MCF 10A (cell line): ENCODE results near the gene DNAJC17. TPM values are rescaled to one million over a fixed set of nuclear protein-coding genes. Genes with fewer than 3 reads are reported as not detected.
A peak's percentile ranks its signal among the peaks of the same experiment; 100 is the strongest.

Experiments
- BruUV-seq: library from RNA; stranded (reverse); fragments of 400-500 nt; replicated peaks from 2 replicates; lab custom pipeline; 2021; lab: Mats Ljungman, UMichigan
- CTCF ChIA-PET: fragments of 300-600 bp; sonication (Branson Sonifier 250); formaldehyde crosslinking; extraction: SDS; loops from one replicate; lab custom pipeline; 2021; ENCODE audit warnings: antibody characterized with exemption, inconsistent platforms; lab: Yijun Ruan, JAX
- POLR2A ChIA-PET: fragments of 300-600, 350-650 bp; sonication (Branson Sonifier 250); formaldehyde crosslinking; extraction: SDS; loops from one replicate; lab custom pipeline; 2020; ENCODE audit warnings: antibody characterized with exemption, inconsistent platforms; lab: Yijun Ruan, JAX
- DNase-seq: peaks from one replicate; pipeline ENCODE4 v3.0.0-alpha.2; 2018; ENCODE audit not compliant: unreplicated experiment
- H3K27ac Mint-ChIP-seq: one replicate; pipeline ENCODE4 v1.8.0; 2022; ENCODE audit warnings: mild to moderate bottlenecking, low read depth, mixed read lengths; ENCODE audit not compliant: unreplicated experiment
- H3K27me3 Mint-ChIP-seq: one replicate; pipeline ENCODE4 v1.8.0; 2022; ENCODE audit warnings: mixed read lengths; ENCODE audit not compliant: insufficient read depth, unreplicated experiment
- H3K36me3 Mint-ChIP-seq: one replicate; pipeline ENCODE4 v1.8.0; 2022; ENCODE audit warnings: mild to moderate bottlenecking, moderate library complexity, mixed read lengths; ENCODE audit not compliant: insufficient read depth, unreplicated experiment
- H3K4me1 Mint-ChIP-seq: one replicate; pipeline ENCODE4 v1.8.0; 2022; ENCODE audit warnings: mixed read lengths; ENCODE audit not compliant: insufficient read depth, unreplicated experiment
- H3K4me3 Mint-ChIP-seq: one replicate; pipeline ENCODE4 v1.8.0; 2022; ENCODE audit warnings: mild to moderate bottlenecking, moderate library complexity, mixed read lengths; ENCODE audit not compliant: unreplicated experiment
- H3K9me3 Mint-ChIP-seq: one replicate; pipeline ENCODE4 v1.8.0; 2022; ENCODE audit warnings: mixed read lengths; ENCODE audit not compliant: unreplicated experiment
- intact Hi-C: fragments of 100-400 bp; cut with micrococcal nuclease; formaldehyde crosslinking; loops from 2 replicates; pipeline ENCODE4 v1.14.1; 2022
- total RNA-seq: library from RNA; stranded (reverse); gene quantifications from 2 replicates; pipeline ENCODE4 v1.2.3, GENCODE V29; 2022
- TF ChIP-seq, protein P1 (sequence below): fragments of 200-600 bp; IDR thresholded peaks from one replicate; pipeline ENCODE4 v1.8.0; 2022; ENCODE audit warnings: antibody characterized with exemption, mild to moderate bottlenecking; ENCODE audit not compliant: unreplicated experiment

Gene DNAJC17
- total RNA-seq, 1 experiment from 2014 or later, result 55.1 TPM

DNA sequence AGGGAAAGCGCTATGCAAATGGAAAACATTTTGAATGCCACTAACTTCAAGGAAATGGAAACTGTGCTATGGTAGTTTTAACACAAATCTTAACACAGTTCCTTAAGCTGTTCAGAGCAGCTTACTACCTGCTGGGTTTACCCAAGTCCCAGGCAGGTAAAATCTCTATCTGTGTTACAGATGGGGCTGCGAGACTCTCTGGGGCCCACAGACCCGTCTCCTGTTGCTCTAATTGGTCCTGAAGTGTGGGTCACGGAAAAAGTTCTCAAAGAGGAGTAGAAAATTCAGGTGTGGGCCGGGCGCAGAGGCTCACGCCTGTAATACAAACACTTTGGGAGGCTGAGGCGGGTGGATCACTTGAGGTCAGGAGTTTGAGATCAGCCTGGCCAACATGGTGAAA, 17.3 kb downstream of the DNAJC17 start:
- CTCF ChIA-PET, result no interaction called here
- no peak for DNase-seq
- intact Hi-C loops, result no loop called here
- Mint-ChIP-seq H3K4me1 (peaks cover 43% of the 10 kb centered on the region), H3K27me3 (no peaks in the 10 kb centered on the region), H3K9me3 (no peaks in the 10 kb centered on the region), H3K4me3 (no peak overlapping the region), H3K27ac (no peak overlapping the region), H3K36me3 (peaks cover 17% of the 10 kb centered on the region)
- POLR2A ChIA-PET, result interaction anchor here (0.6 to 2.3 kb wide), 4 partner anchors 17 to 467 kb away, joined by 3 to 7 read pairs (median 3); partner anchors contain the start of gene C15orf62
- TF ChIP-seq, protein P1, sequence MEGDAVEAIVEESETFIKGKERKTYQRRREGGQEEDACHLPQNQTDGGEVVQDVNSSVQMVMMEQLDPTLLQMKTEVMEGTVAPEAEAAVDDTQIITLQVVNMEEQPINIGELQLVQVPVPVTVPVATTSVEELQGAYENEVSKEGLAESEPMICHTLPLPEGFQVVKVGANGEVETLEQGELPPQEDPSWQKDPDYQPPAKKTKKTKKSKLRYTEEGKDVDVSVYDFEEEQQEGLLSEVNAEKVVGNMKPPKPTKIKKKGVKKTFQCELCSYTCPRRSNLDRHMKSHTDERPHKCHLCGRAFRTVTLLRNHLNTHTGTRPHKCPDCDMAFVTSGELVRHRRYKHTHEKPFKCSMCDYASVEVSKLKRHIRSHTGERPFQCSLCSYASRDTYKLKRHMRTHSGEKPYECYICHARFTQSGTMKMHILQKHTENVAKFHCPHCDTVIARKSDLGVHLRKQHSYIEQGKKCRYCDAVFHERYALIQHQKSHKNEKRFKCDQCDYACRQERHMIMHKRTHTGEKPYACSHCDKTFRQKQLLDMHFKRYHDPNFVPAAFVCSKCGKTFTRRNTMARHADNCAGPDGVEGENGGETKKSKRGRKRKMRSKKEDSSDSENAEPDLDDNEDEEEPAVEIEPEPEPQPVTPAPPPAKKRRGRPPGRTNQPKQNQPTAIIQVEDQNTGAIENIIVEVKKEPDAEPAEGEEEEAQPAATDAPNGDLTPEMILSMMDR, result no peak
- no TSS peak for BruUV-seq

DNA sequence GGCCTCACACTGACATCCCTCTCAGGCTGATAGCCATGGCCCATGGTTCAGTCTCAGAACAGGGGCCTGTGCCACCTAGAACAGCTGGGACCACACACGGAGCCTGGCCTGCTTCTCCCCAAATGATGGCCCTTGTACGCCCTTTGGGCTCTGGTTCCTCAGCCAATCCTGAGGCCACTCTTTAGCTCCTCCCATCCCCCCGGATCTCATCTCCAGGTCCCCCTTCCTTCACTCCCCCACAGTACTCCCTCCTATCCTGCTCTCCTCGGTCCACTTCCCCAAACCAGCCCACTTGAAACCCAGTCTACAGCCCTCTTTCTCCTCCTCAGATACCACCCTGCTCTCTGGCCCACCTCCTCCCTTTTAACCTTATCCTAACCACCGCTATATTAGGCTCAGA, 18.2 kb downstream of the DNAJC17 start:
- DNase-seq, result no peak
- ChIA-PET CTCF (interaction anchor here (0.7 to 1.2 kb wide), 2 partner anchors 44 to 105 kb away, joined by 3 read pairs; partner anchors contain the start of gene VPS18), POLR2A (interaction anchor here (2.2 kb wide), 1 partner anchor 94 kb away, joined by 5 read pairs; the partner anchor contains the start of gene RAD51)
- intact Hi-C loops, result no loop called here
- TF ChIP-seq, protein P1, result no peak
- Mint-ChIP-seq H3K27ac (no peak overlapping the region), H3K27me3 (no peaks in the 10 kb centered on the region), H3K36me3 (peaks cover 17% of the 10 kb centered on the region), H3K4me3 (no peak overlapping the region), H3K9me3 (no peaks in the 10 kb centered on the region), H3K4me1 (peaks cover 43% of the 10 kb centered on the region)
- BruUV-seq, result no TSS peak

DNA sequence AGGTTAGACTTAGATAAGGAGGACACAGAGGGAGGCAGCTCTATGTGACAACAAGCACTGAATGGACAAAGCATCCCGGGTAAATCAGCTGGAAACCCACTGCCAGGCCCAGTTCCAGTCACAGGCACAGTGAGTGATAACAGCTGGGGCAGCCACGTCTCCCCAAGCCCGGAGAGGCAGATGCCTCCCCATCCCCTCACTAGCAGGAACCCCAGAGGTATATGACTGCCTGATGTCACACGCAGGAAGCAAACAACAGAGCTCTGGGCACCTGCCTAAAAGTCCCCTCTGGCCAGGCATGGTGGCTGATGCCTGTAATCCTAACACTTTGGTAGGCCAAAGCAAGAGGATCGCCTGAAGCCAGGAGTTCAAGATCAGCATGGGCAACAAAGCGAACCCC, 19.3 kb downstream of the DNAJC17 start:
- Mint-ChIP-seq H3K27ac (peak overlapping the region; percentile 63), H3K36me3 (peaks cover 13% of the 10 kb centered on the region), H3K9me3 (no peaks in the 10 kb centered on the region), H3K27me3 (no peaks in the 10 kb centered on the region), H3K4me3 (no peak overlapping the region), H3K4me1 (peaks cover 34% of the 10 kb centered on the region)
- DNase-seq, result no peak
- TF ChIP-seq, protein P1, result no peak
- intact Hi-C loops, result no loop called here
- POLR2A ChIA-PET, result interaction anchor here (0.8 to 2.2 kb wide), 7 partner anchors 8 to 106 kb away, joined by 3 to 8 read pairs (median 5); partner anchors contain the start of genes C15orf62, RAD51 and VPS18
- no TSS peak for BruUV-seq
- CTCF ChIA-PET, result interaction anchor here (0.6 to 1.2 kb wide), 5 partner anchors 18 to 199 kb away, joined by 3 read pairs; partner anchors contain the start of genes C15orf62 and VPS18

- Mint-ChIP-seq H3K4me3 (no peak overlapping the region), H3K27me3 (no peaks in the 10 kb centered on the region), H3K36me3 (peaks cover 15% of the 10 kb centered on the region), H3K27ac (peak overlapping the region; percentile 63), H3K4me1 (peaks cover 31% of the 10 kb centered on the region), H3K9me3 (no peaks in the 10 kb centered on the region)
- TF ChIP-seq, protein P1, result no peak
- BruUV-seq, result no TSS peak
- intact Hi-C loops, result no loop called here
- POLR2A ChIA-PET, result interaction anchor here (0.8 to 2.2 kb wide), 8 partner anchors 9 to 107 kb away, joined by 3 to 8 read pairs (median 5); partner anchors contain the start of genes C15orf62, RAD51 and VPS18
- CTCF ChIA-PET, result interaction anchor here (0.5 to 1.2 kb wide), 3 partner anchors 9 to 117 kb away, joined by 3 read pairs; partner anchors contain the start of gene C15orf62
- DNase-seq, result peak; percentile 98
Measured at GRCh38 chr15:40787344-40787841, 19.9 kb downstream of the DNAJC17 start.
